GM18505 (cell line): ENCODE data around the gene FBL.
"Not testable (repeated sequence)": the region's sequence is repeated elsewhere in the genome, so short reads cannot be mapped to it uniquely, and the experiment has no call there.

ENCODE experiments used
- ATAC-seq: cut with Tn5 transposase; IDR thresholded peaks from one replicate; pipeline ENCODE4 v1.9.1; 2021; ENCODE audit not compliant: unreplicated experiment
- POLR2A ChIP-seq: IDR thresholded peaks from 4 replicates; pipeline ENCODE4 v1.6.1; 2011; ENCODE audit warnings: borderline replicate concordance; ENCODE audit not compliant: insufficient read depth, insufficient read length; ENCODE audit errors: extremely low read depth

The FBL gene

DNA sequence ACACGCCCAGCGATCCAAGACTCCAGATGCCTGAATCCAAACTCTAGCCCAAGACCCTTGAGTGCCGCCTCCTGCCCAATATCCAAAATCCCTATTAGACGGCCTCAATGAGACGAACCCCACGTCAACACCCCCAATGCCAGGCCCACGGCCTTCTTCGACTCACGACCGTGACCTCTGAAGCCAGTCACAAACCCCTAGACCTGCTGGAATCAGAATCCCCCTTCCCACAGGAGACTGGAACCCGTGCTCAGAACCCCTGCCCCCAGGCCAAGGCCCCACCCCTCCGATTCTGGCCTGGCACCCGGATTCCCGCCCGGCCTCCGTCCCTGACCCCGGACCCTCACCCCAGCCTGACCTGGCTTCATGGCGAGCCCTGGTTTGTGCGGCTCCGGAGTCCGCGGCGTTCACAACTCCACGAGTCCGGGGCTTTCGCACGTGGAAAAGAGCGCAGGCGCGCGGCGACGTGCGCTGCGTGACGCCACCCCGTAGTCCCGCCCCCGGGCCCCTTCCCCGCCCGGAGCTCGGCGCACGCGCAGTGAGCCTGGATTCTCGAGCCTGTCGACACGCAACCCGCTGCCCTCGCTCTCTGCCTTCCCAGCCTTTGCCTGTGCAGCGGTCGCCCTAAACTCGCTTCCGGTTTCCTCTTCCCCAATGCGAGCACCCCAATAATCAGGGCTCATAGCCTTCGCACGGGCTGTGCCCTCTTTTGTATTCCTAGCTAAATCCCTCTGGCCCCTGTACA is at the start of gene FBL:
FBL (minus strand) TSS at position 447 of the 745 bp plus-strand sequence; CDS start at position 368, 79 bp downstream.
- ATAC-seq, result peak; percentile 85
- TF ChIP-seq POLR2A, result peak; percentile 89

DNA sequence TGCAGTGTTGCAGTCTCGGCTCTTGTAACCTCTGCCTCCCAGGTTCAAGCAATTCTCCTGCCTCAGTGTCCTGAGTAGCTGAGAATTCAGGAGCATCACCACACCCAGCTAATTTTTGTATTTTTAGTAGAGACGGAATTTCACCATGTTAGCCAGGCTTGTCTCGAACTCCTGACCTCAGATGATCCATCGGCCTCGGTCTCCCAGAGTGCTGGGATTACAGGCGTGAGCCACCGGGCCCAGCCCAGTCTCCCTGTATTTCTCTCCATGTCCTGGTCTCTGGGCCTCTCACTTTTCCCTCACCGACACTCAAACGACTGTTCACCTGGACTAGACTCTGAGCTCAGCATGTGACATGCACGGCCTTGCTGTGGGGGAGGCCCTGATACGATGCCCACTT is 48.9 kb upstream of the FBL start:
- ATAC-seq, result not testable (repeated sequence)

DNA sequence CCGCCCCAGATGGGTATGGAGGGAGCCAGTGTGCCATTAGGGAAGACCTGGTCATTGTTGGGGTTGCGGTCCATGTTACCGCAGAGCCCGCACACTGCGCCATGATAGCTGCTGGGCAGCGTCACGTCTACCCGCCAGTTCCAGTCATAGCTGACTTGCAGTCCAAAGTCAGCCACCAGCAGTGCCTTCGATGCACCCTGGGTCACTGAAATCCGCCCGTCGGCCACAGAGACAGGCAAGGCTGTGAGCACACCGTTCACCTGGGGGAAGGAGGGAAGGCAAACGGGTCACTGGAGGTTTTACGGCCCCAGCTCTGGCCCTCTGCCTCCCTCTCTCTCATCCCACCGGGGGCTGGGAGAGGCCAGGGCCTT is 48.0 kb upstream of the FBL start:
- not testable (repeated sequence) for ATAC-seq

DNA sequence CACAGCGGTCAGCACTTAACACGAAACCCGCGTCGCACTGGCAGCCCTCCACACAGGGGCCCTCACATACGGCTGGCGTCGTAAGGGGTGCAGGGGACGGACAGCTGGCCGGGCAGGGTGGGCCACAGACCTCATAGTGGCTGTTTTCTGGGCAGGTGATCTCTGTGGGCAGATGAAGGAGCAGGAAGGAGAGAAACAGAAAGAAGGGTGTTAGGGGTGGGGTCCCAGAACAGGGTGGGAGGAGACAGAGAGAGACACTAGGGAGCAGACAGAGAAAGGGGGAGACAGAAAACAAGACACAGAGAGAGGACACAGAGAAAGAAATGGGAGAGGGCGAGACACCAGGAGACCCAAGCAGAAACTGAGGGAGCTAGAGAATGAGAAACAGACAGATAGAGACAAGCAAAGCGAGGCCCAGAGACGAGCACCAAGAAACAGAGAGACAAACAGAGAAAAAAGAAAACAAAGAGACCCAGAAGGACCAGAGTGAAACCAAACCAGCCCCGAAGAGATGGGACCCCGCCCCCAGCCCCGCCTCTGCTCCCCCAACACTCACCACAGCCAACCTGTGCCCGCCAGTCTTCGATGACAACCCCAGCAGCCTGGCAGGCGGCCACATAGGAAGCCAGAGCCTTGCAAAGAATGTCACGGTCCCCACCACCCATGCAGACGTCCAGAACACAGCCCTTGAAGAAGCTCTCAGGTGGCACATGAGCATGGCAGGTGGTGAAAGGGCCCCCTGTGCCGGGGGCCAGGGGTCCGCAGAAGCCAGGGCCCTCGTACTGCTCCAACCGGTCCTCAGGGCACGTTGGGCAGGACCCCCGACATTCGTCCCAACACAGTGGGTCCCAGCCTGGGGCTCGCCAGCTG is 47.4 kb upstream of the FBL start:
- ATAC-seq, result not testable (repeated sequence)

DNA sequence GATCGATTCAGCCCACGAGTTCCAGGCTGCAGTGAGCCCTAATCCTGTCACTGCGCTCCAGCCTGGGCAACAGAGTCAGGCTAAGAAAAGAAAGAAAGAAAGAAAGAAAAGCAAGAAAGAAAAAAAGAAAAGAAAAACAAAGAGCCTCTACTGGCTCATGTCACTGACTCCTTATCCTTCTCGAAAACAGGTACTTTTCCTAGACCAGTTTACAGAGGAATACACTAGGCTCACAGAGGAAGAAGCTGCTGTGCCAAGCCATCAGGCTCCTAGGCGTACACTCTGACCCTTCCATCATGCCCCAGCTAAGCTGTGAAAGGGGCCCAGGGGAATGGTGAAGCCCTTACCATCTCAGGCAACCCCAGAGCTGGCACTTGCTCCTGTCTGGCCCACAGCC is 46.3 kb upstream of the FBL start:
- not testable (repeated sequence) for ATAC-seq

DNA sequence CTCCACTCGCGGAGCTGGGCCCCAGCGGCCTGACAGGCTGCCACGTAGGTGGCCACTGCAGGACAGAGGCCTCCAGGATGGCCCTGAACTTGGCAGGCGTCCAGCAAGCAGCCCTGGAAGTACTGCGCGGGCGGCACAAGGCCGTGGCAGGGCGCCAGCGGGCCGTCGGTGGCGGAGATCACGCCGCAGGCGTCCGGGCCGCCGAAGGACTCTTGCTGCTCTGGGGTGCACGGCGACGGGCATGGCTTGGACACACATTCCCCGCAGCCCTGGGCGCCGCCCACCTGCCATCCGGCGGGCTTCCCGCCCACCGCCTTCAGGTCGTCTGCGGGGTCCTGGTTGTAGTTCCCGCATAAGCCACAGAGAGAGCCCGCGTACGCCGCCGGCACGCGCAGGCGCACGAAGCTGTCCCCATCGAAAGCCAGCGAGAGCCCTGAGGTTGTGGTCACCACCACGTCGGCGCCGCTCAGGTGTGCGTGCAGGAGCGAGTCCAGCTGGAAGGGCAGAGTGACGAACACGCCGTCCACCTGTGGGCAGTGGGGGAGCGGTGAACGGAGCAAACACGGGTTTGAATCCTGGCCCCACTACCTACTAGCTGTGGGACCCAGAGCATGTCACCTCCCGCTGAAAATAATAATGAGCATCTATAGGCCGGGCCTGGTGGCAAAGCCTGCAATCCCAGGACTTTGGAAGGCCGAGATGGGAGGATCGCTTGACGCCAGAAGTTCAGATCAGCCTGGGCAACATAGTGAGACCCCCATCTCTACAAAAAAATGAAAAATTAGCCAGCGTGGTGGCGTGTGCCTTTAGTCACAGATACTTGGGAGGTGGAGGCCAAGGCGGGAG is 45.7 kb upstream of the FBL start:
- not testable (repeated sequence) for ATAC-seq

DNA sequence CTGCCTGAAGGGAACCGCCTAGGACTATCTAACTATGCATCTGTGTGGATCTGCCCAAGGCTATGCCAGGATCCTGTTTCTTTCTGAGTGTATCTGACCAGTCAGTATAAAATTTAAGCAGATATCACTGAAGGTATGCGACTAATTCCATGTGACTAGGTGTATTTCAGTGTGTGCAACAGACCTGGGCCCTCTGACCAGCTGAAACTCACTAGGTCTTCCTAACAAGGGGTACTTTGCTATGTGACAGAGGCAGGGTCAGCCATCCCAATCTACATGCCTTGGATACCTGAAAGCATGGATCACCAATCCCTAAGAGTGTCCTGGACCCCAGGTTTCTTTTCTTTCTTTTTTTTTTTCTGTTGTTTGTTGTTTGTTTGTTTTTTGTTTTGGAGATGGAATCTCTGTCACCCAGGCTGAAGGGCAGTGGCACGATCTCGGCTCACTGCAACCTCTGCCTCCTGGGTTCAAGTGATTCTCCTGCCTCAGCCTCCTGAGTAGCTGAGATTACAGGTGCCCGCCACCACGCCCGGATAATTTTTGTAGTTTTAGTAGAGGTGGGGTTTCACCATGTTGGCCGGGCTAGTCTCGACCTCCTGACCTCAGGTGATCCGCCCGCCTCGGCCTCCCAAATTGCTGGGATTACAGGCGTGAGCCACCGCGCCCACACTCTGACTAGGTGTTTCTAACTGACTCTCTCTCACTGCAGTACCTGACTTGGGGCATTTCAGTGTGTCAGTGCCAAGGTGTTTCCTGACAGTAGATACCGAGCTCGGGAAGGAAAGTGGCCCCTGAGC is 44.8 kb upstream of the FBL start:
- no peak for ATAC-seq
- TF ChIP-seq POLR2A, result no peak

DNA sequence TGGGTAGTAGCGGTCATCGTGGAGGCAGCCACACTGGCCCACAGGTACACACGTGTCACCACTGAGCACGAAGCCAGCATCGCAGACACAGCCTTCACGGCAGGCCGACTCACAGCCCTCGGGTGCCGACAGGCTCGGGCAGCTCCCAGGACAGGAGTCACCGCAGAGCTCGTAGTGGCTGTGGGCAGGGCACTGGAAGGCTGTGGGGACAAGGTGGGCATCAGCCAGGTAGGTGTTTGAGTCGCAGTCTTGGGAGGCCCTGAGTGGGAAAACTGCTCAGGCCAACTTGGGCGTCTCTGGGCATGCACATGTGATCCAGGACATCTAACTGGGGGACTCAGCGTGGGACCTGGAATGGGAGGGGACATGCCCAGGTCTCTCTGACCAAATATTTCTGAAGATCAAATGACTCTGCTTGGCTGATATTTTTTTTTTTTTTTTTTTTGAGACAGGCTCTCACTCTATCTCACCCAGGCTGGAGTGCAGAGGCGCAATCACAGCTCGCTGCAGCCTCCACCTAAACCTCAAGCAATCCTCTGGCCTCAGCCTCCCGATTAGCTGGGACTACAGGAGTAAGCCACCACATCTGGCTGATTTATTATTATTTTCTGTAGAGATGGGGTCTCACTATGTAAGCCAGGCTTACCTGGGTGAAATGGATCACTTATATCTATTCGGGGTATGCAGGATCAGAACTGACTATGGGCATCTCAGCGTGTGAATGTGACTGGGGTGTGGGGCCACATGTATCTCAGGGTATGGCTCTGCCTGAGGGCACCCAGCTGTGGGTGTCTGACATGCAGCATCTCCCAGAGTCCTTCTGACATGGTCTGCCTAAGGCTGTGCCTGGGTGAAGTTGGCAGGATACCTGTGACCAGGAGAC is 43.9 kb upstream of the FBL start:
- not testable (repeated sequence) for ATAC-seq

DNA sequence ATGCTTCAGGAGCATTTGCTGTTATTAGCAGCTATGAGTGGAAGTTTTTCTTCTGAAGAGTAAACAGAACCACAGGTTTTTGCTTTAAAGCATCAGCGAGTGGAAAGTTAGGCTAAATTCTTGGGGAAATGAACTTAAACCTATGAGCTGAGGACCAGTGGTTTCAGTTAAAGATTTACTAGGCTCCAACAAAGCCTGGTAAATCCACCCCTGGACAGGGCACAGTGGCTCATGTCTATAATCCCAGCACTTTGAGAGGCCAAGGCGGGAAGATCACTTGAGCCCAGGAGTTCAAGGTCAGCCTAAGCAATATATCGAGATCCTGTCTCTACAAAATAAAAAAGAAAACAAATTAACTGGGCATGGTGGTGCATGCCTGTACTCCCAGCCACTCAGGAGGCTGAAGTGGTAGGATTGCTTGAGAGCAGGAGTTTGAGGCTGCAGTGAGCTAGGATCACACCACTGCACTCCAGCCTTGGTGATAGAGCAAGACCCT is 41.3 kb upstream of the FBL start:
- ATAC-seq, result not testable (repeated sequence)

DNA sequence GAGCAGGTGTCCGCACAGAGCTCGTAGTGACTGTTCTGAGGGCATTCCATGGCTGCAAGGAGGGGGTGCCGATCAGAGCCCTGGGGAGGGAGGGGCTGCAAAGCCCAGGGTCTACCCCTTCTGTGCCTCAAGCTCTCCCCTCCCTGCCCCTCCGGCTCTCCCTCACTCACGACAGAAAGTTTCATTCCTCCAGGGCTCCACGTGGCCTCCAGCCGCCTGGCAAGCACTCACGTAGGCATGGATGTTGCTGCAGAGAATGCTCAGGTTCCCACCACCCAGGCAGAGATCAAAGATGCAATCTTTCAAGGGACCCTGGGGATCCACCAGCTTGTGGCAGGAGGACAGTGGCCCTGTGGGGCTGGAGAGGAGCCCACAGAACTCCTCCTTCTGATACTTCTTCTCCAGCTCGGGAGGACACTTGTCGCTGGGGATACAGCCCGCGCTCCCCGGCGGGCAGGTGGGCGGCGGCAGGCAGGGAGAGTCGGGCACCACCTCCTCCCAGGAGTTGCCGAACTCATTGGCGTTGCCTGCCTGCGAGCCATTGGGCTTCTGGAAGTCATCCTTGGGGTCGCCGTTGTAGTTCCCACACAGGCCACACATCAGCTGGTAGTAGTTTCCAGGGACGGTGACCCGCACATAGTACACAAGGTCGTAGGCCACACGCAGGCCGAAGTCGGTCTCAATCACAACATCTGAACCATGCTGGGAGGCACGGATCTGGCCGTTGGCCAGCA is 39.8 kb upstream of the FBL start:
- ATAC-seq, result not testable (repeated sequence)

DNA sequence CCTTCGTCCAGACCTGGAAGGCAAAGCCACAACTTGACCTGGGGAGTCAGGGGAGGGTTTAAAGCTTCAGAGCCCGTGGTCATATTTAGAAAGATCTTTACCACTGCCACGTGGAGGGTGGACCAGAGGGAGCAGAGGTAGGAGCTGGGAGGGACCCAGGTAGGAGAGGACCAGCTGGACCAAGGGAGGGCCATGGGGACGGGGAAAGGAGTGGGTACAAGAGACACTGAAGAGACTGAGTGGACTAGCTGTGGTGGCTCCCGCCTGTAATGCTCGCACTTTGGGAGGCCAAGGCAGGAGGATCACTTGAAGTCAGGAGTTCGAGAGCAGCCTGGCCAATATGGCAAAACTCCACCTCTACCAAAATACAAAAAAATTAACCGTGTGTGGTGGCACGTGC is 38.5 kb upstream of the FBL start:
- not testable (repeated sequence) for ATAC-seq

DNA sequence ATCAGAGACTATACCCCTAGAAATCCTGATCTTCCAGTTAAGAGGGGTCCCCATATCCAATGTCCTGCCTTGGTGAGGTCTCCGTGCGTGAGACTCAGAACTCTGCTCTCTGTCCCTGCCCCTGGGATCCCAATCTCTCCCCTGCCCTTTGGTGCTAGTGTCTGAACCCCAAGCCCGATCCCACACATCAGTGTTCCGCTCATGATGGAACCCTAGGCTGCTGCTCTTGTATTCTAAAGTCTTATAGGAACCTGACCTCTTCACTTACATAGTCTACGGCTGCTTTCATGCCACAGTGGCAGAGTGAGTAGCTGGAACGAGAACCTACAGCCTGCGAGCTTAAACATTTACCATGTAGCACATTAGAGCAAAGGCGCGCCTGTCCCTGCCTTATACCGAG is 36.5 kb upstream of the FBL start:
- not testable (repeated sequence) for ATAC-seq

DNA sequence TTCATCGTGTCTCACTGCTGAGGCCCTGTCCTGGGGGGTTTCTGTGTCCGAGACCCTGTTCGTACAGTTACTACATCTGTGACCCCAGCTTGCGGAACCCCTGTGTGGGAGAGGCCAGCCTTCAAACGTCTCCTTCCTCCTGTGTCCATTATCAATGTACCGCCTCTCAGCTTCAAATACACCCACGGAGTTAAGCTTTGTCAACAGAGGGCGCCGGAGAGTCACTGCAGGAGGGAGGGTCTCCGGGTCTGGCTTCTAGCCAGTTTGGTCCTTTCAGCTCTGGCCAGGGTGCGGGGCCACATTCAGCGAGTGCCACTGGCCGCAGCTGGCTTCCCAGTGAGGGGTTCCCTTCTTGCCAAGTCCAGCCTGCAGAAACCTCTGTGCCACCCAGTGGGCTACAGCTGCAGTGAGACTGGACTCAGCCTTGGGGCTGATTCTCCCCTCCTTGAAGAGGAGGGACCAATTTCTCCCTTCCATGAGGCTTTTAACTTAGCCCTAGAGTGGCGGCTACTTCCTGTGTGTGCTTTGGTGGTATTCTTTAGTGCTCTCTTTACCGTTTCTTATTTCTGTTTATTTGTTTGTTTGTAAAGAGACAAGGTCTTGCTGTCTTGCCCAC is 35.4 kb upstream of the FBL start:
- ATAC-seq, result not testable (repeated sequence)

DNA sequence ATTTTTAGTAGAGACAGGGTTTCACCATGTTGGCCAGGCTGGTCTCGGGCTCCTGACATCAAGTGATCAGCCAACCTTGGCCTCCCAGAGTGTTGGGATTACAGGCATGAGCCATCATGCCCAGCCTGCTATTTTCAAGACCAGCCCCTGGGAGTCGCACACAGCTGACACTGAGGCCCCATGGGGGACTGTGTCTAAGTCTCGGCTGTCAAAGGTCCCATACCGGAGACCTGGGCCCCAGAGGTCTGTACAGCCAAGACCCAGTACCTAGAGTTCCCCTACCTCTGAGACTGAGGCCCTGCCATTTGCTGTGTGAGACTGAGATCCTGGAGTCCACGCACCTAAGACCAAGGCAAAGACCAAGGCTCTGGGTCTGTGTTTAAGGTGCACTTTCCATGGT is 34.1 kb upstream of the FBL start:
- not testable (repeated sequence) for ATAC-seq

DNA sequence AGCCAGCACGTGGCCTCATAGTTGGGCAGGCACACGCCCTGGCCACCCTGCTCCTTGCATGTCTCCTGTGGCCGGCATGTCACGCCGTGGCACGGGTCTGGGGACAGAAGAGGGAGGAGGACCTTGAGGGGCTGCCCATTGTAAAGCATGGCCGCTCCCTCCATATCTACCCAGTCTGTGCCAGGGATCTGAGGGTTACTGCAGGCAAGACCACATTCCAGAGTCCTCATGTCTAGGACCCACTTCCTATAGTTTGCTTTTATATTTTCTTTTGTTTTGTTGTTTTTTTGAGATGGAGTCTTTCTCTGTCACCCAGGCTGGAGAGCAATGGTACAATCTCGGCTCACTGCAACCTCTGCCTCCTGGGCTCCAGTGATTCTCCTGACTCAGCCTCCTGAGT is 33.6 kb upstream of the FBL start:
- not testable (repeated sequence) for ATAC-seq

DNA sequence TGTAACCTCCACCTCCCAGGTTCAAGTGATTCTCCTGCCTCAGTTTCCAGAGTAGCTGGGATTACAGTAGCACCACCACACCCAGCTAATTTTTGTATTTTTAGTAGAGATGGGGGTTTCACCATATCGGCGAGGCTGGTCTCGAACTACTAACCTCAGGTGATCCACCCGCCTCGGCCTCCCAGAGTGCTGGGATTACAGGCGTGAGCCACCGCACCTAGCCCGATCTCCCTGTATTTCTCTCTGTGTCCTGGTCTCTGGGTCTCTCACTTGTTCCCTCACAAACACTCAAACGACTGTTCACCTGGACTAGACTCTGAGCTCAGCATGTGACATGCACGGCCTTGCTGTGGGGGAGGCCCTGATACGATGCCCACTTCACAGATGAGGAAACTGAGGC is 32.7 kb upstream of the FBL start:
- ATAC-seq, result not testable (repeated sequence)
